Left renal pelvis (tissue), 4 donors: ENCODE measurements around the gene ACVR1B. TPM values are rescaled to one million over a fixed set of nuclear protein-coding genes. Genes with fewer than 3 reads are reported as not detected.

Experiments
- DNase-seq, 4 donors: peaks; one replicate each; pipeline ENCODE4 v3.0.0-alpha.2; 2013; ENCODE audit warnings: low read depth in 4 of 4, low spot score in 3 of 4
- polyA plus RNA-seq, 4 donors: library from polyadenylated mRNA; unstranded; fragments of 120-200 nt; gene quantifications; one replicate each; pipeline ENCODE4 v1.2.1, GENCODE V29; 2013; ENCODE audit not compliant: insufficient read length in 4 of 4

The ACVR1B gene
- polyA plus RNA-seq, 4 donors = 22.5 to 61.6 (median 55.0) TPM

GRCh38 chr12:51915951-51916350 lies 35.5 kb upstream of the ACVR1B start:
- no peak for DNase-seq

- no peak for DNase-seq
Observed at GRCh38 chr12:51917041-51917590, 34.4 kb upstream of the ACVR1B start.

DNA sequence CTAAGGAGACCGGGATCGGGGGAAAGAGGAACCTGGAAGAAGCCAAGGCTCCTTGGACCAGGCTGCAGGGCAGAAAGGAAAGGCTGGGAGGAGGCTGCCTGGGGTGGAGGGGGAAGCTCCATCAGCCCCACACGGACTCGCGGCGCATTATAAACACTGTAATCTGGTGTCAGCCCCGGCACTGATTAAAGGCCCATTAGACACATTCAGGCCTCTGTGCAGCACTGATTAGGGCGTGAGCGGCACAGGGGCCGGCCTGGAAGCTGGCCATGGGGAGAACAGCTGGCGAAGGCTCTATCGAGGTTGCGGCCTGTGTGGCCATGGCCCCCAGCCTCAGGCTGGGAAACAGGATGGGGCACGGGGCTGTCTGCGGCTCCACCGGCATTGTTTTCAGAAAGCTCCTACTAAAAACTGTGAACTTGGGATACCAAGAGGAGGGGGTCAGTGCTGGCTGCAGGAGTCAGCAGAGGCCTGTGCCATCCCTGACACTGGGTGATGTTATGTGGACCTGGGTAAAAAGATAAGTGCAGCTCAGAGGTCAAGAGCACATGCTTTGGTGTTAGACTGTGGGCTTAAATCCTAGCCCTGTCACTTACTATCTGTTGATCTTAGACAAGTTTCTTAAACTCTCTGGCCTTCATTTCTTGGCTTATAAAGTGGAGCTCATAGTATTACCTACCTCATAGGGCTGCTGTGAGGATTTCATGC lies 33.6 kb upstream of the ACVR1B start:
- DNase-seq = no peak

- DNase-seq = no peak
Observed at GRCh38 chr12:51920046-51920445, 31.5 kb upstream of the ACVR1B start.

DNA sequence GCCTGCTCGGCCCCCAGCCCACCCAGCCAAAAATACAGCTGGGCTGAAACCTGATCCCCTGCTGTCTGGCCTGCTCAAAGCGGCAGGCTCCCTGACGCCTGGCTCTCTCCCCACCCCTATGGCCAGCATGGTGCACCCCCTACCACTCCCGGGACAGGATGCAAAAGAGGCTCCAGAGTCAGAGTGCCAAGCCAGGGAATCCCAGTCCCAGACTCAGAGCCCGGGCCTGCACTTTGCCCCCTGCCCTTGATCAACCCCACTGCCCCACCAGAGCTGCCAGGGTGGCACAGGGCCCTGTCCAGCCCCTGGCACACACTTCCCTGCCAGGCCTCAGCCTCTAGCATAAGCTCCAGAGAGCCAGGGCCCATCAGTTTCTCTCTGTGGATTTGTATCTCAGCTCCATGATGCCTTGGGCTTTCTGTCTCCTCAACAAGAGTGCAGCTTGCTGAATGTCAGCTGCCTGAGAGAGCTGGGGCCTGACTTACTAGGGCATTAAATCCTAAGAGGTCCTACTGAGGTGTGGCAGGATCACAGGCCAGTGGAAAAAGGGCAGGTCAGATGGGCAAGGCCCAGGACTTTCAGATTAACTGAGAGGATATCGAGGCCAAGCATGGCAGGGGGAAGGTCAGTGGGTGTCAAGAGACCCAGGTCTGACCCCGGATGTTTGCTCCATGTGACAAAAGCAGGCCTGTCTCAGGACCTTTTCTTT lies 30.3 kb upstream of the ACVR1B start:
- no peak for DNase-seq

DNA sequence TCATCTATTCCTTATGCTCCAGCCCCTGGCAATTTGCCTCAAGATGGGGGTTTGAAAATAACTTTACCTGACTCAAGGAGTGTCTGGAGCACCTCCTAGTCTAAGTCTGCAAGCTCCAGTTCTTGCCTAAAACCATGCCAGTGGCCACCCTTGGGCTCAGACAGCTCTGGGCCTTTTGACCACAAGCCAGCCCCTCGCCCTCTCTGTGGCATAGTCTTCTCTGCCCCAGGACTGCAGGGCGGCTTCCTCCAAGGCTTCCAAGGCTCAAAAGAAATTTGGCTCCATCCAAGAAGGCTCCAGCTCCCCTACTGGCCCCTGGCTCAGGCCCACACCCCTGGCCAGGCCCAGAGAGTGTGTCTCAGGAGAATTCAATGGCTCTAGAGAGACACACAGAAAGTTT lies 29.4 kb upstream of the ACVR1B start:
- DNase-seq = no peak

- DNase-seq = no peak
Observed at GRCh38 chr12:51922762-51923505, 28.6 kb upstream of the ACVR1B start.

DNA sequence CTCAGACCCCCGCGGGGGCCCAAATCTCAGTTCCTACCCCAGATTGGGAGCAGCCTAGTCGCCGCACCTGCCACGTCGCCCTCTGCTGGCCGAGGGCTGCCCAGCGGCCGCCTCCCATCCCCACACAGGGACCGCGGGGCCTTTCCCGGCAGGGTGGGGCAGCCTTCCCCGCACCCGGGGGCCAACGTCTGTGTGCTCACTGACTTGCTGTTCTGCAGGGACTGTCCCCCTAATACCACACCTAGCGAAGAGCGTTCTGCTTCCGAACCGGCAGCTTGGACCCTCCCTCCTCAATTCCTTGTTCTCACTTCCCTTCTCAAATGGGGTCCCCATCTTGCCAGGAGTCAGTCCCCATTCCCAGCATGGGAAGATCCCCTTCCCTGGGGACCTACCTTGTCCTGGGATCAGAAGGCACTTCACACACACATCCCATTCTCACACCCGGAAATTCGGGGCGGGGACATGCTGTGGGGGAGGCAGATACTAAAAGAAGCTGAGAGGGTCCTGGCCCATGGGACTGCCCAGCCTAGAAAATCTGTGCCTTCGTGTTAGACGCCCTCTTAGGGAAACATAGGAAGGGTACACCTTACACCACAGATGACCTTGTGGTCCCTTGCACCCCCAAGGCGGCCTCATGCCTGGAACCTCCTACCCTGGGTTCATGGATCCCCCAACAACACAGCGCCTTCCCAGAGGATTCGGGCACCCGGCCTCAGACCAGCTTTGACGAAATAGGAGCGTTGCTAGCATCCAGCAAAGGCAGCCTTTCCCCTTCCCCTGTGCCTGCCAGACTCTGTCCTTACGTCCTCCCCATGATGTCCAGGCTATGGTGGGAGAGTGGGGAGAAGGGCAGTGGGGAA lies 27.8 kb upstream of the ACVR1B start:
- no peak for DNase-seq

DNA sequence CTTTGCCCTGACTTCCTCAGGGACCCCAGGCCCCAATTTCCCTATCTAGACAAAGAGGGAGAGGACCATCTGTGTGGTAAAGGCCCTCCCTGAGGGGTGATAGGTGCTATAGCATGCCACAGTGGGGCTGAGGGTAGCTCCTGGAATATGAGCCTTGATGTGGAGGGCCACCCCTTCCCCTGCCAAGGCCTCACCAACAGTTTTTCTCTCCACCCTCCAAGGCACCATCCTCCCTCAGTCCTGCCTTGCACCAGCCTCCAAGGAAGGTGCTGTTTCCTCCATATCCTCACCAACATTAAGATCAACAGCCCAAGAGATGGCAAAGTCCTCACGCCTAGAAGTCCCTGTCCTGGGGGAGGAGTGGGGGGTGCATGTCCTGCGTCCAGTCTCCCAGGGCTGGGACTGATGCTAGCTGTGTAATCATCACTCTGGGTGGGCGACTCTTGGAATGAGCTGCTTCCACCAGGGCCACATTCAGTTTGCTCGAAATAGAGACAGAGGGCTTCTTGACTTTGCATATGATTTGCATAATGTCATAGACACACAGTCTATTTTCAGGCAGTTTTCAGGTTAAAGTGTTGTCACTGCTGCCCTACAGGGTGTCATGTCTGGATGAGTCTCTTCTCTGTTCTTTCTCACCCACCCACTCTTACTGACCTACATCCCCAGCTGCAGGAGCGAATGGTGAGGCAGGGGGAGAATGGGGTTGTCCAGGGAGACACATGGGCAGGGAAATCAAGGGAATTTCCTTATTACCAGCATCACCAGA lies 26.8 kb upstream of the ACVR1B start:
- no peak for DNase-seq

- no peak for DNase-seq
Observed at GRCh38 chr12:51925346-51926063, 26.0 kb upstream of the ACVR1B start.

DNA sequence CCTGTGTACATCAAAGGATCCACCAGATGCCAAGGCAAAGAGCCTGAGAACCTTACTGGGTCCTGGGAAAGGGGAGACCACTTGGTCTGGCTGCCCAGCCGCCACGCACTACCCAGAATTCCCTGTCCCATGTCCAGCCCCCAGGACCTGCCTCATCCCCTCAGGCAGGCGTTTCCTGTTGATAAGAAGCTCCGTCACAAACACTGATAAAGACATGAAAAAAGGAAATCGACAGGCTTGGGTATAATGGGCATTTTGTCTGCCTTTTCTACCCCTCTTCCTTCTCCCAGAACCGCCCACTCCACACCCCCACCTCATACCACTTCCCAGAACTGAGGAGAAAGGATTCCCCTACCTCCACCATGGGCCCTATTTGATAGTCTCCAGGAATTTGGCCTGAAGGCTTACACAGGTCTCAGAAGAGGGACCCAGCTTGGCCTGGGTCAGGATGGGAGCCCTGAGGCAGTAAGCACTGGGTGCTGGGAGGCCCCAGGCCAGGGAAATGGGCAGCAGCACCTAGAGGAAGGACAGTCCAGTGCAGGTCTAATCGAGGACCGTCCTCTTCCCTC lies 25.4 kb upstream of the ACVR1B start:
- no peak for DNase-seq

DNA sequence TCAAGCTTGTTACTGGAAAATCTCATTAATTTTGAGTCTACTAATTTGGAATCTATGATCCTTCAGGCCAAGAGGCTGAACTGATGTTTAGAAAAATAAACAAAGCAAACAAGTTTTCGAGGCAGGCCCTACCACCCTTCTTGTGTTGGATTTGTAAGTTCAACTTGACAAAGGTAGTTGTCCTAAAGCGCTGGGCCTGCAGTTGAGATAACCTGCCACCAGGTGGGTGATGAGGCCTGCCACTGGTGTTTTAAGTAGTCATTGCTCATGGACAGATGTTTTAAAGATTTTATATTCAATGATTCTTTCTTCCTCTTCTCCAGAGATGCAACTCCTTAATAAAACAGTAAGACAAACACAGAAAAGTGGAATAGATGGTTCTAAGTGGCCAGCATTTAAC lies 24.8 kb upstream of the ACVR1B start:
- DNase-seq = no peak

DNA sequence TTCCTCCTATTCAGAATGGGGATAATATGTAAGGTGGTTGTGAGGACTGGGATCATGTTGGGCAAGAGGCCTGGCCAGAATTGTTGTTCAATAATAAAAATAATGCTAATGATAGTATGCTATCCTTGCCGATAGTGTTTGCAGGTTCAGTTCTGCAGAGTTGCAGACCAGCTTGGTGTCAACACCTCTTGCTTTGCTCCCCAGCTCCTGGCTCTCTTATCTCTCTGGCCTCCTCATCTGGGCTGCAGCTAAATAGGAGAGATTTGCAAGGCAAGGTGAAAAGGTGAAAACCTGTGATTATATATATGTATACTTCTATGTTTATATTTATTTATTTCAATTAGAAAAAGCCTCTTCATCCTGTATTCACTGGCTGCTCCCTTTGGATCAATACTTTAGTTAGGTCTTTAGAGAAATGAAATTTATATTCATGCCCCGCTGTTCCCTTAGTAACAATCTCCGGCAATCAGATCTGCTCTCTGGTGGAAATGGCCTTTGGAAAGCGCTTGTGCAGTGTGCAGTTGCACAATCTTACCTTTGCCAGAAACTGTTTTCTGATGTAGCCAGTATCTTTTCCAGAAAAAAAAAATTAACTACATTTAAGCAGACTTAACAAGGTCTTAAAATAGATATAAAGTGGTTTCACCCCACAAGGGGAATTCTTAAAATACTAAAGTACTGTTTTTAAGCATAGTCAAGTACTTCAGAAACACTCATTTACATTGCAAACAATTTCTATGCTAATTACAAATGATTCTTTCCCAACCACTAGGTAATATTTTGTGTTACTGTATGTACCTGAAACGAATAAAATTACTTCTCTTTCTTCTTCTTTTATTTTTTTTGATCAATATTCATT lies 19.1 kb upstream of the ACVR1B start:
- DNase-seq = no peak

DNA sequence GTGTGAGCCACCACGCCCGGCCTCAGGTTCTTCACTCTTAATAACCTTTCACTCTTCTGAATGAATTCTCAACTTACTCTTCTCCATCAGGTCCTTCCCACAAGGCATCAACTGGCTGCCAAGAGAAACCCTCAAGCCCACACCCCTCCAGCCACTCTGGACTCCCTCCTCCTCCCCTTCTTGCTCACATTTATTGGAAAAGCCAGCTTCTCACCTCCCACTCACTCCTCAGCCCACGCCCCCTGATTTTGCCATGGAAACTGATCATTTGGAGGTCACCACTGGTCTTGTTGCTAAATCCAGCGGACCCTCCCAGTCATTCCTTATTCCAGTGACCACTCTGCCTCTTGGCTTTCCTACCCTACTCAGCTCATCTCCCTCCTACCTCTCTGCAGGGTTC lies 17.4 kb upstream of the ACVR1B start:
- no peak for DNase-seq

DNA sequence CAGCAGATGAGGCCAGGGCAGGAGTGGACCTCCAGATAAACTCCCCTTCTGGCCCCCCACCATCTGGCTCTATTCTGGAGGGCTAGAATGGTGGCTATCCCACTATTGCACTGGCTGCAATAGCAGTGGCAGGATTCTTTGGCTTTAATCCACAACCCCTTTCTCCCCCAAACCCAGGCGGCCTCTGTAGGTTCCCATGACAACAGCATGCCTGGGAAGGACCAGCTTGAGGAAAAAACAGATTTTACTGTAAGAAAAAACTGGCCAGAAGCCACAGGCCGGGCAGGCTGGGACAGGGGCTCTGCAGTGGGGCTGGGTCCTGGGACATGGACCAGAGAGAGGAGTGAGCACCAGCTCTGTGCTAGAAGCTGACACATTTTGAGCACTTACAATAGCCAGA lies 13.6 kb upstream of the ACVR1B start:
- no peak for DNase-seq

DNA sequence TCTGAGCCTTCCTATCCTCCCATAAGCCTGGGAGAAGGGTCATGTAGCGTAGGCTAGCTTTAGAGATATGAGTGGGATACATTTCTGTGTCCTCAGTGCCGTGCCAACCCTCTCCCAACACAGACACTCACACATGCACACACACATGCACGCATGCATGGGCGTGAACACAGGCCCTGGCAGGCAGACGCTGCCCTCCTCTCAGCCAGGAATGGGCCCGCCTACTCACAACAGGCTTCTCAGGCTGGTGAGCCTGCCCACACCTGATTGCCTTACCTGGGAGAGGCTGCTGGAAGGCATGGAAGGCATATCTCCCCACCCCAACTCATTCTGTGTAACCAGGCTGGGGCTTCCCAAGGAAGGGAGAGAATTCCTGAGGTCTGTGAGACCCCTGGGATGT lies 12.8 kb upstream of the ACVR1B start:
- DNase-seq = no peak

- DNase-seq = no peak
Observed at GRCh38 chr12:51941011-51941581, 10.4 kb upstream of the ACVR1B start.
